NK-92 treated with Interleukin-12 subunit alpha and Interleukin-12 subunit beta, amount 100 ng/mL, for 24 hours (cell line): Measurements from ENCODE around the gene MYLK.

ENCODE experiments used
- DNase-seq: peaks from one replicate; lab custom pipeline; 2025; lab: John Stamatoyannopoulos, UW

MYLK gene

GRCh38 chr3:123792473-123793201 lies 91.5 kb downstream of the MYLK start:
- DNase-seq: no peak

DNA sequence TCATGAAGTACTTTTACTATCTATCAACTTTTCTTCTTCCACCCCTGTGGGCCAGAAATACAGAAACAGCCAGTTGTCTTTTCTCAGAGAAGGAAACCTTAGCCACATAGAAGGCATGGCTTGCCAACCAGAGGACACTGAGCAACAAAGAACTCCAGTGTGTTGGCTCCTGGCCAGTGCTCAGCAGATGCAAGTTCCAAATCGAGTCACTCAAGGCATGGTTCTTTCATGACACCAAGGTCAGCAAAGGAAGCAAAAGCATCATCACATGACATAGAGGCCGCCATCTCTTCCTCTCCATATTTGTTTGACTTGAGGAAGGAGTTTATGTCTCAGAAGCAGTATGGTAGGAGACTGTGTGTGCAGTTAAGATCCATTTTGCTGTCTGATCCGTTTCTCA lies 92.2 kb downstream of the MYLK start:
- no peak for DNase-seq

GRCh38 chr3:123791417-123791816 lies 92.7 kb downstream of the MYLK start:
- DNase-seq: no peak

DNA sequence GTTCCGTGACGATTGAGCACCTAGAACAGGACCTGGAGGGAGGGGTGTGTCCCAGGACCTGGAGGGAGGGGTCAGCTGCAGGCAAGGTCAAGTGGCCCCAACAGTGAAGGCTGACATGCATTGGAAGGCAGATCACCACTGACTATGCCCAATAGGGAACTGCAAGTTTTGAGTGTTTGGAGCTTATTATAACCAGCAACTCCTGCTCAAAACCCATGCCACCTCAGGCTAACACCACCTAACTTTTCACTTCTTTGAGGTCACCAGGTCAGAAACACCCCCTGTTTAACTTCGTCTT lies 93.1 kb downstream of the MYLK start:
- DNase-seq: no peak

GRCh38 chr3:123790254-123791072 lies 93.7 kb downstream of the MYLK start:
- DNase-seq: no peak

- DNase-seq: no peak
Measured at GRCh38 chr3:123789760-123790159, 94.4 kb downstream of the MYLK start.

DNA sequence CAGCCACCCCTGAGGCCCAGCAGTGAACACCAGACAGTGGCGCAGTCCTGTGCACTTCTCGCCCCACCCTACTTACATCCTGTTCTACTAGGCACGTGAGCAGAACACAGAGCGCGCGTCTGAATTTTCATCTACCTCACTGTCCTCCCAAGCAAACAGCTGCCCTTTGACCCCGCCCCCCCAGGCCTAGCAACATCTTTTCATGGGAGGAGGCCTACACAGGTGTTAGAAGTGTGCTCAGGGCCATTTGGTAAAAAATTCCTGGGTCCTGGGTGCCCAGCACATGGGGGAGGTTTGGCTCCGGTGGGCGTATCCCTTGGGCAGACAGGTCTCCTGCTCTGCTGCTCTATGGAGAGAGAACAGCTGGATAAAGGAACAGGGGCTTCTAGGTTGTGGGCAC lies 95.0 kb downstream of the MYLK start:
- DNase-seq: no peak

DNA sequence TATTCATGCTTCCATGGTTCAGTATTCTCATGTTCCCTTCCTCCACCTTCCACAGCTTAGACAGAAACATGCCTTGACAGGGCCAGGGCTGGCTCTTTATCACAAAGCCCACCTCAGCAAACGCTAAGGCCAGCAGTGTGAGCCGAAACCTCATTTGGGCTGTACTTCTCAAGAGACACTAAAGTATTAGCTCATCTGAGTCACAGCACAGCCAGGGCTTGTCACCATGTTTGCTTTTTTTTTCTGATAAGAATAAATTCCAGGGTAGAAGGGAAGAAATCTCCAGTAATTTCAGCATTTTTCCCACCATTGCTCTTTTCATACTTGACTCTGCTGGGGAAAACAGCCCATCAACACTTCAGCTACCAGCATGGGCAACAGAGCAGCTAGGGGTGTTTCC lies 95.4 kb downstream of the MYLK start:
- DNase-seq: no peak

- DNase-seq: no peak
Measured at GRCh38 chr3:123787133-123787532, 97.0 kb downstream of the MYLK start.

DNA sequence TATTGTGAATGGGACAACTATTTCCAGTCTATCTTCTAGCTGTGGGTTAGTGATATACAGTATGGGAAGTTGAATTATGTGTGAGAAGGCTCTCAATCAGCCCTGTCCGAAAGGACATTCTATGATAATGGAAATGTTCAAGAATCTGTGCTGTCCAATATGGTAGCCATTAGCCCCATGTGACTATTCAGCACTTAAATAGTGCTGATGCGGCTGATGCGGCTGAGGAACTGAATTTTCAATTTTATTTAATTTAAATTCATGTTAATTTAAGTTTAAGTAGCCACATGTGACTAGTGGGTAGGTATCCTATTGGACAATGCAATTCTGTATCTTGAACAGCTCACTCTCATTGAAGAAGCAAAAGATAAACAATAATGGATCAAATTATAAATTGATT lies 98.5 kb downstream of the MYLK start:
- no peak for DNase-seq

GRCh38 chr3:123783811-123784210 lies 100.3 kb downstream of the MYLK start:
- no peak for DNase-seq

DNA sequence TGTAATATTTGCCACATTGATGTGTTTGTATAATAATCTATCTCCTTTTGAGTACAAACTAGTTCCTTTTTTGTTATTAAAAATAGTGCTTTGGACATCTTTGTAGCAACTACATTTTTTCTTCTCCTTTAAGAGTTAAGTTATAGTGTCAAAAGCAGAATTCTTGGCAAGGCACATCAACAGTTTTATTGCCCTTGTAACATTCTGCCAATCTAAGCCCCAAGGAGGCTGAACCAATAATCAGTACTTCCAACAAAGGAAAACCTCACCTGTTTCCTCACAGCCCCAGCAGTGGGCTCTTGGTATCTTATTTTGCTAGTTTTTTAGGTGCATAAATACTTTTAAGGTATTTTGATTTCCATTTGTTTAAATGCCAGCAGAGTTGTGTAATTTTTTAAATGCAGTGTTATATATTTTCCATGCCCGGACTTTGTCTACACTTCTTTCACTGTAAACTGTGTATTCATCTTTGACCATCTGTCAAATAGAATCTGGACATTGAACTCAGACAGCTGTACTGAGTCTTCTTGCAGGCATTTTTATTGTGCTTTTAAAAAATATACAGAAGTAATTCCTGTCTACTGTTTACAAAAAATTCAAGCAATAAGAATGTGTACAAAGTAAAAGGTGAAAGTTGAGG lies 101.0 kb downstream of the MYLK start:
- no peak for DNase-seq

DNA sequence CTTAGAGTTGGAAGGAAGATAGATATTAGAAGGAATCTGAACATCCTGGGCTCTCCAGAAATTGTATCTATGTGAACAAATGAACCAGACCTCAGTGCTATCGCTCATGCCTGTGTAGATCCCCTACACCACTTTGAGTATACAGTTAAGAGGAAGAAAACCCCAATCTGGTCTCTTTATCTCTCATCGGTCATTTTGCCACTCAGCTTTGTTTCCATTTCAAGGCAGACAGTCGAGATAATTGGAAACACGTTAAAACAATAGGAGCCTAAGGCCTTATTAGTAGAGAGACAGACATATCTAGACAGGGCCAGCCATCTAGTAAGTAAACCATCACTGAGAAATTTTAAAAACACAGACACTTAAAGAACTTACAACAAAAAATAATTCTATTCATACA lies 101.6 kb downstream of the MYLK start:
- no peak for DNase-seq

- no peak for DNase-seq
Measured at GRCh38 chr3:123781571-123782275, 102.4 kb downstream of the MYLK start.

DNA sequence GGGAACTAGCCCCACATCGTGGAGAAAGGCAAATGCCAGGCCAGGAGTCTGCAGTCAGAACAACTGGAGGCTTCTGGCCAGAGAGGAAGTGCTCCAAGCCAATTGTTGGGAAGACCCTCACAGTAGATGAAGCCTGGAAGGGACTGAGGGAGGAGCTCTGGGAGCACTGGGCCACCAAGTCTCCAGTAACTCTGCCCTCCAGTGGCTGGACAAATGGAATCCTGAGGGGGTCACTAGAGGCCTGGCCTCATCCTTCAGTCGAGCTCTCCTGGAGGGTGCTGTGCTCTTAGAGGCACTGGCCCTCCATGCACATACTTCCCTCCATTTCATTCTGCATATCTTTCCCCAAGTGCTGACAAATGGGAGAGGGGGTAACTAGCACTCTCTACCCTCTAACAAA lies 103.0 kb downstream of the MYLK start:
- no peak for DNase-seq

DNA sequence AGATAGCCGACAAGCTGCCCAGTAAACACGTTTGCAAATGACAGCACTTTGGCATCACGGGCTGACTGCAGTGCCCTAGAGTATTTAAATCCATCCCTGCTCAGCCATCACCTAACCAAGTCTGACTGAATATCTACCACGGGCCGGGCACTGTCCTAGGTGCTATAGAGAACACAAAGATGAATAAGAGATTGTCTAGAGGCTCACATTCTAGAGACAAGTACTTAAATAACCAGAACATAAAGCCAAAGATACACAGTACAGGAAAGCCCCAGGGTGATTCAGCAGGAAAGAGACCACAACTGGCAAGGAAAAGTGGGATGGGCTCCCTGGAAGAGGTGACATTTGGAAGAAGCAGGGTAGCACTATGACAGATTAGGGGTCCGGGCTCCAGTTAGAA lies 103.5 kb downstream of the MYLK start:
- DNase-seq: no peak

GRCh38 chr3:123779655-123780231 lies 104.4 kb downstream of the MYLK start:
- no peak for DNase-seq

GRCh38 chr3:123778991-123779622 lies 105.0 kb downstream of the MYLK start:
- no peak for DNase-seq

GRCh38 chr3:123778525-123778924 lies 105.6 kb downstream of the MYLK start:
- DNase-seq: no peak

DNA sequence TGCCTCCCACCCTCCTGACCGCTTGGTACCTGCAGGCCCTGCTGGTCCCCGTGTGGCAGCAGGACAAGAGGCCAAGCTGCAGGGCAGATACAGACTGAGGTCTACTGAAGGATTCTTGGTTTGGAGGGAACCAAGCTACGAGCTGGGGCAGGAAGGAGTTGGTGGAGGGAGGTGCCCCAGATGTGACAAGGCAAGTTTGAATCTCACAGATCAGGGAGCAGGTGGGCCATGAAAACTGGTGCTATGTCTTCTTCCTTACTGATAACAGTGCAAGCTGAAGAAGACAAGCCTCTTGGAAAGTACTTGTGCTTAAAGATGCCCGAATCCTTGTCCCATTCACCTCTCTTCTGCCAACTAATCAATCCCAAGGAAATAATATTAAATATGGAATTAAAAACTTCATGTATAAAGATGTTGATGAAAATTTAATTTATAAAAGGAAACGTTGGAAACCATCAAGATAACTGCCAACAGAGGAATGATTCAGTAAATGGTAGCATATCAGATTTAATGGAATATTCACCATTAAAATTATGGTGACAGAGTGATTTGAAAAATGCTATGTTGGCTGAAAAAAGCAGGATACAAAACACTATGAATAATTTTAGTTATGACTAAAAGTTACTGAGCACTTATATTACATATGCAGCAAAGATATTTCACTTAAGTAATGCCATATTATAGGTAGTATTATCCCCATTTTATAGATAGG lies 107.9 kb downstream of the MYLK start:
- DNase-seq: no peak

GRCh38 chr3:123774474-123774873 lies 109.7 kb downstream of the MYLK start:
- DNase-seq: no peak
